Testis (tissue), 2 donors: ENCODE data around the gene STIM1.

Source experiments
- POLR2A ChIP-seq: fragments of 450-650 bp; IDR thresholded peaks from one replicate; pipeline ENCODE4 v1.6.1; 2017; ENCODE audit warnings: antibody characterized with exemption, mild to moderate bottlenecking, moderate library complexity
- TF ChIP-seq, protein P1 (sequence below), 3 experiments: fragments of 450-650 bp in 2 of 3; fragments of 200-600 bp in 1 of 3; sonication (generic) in 1 of 3; IDR thresholded peaks; one replicate each; pipeline ENCODE4 v1.5.1; 2016 to 2019; ENCODE audit warnings: antibody characterized with exemption in 3 of 3, mild to moderate bottlenecking in 2 of 3, moderate library complexity in 1 of 3

DNA sequence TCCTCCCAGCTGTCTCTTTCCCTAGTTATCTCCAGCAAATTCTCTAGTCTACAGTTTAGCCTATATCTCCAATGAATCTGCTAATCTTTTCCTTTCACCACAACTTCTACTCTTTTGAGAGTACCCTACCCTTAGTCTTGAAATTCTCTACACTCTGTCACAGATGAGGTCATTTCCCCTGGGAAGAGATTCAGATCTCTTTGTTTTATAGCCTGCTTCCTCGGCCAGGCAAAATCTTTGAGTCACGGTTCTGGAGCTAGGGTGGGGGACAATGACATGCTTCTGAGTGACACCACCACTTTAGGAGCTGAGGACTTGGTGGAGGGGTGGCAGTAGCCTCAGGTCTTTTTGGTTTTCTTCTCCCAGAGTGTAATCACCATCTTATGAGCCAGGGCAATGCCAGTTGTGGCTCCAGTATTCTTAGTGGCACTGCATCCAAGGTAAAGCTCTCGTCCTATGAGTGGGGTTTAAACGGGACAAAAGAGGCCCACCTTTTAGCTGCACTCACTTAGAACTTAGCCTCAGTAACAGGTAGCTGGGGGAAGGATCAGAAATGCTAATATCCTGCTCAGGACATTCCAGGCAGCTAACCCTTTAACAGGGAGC, 140.6 kb downstream of the STIM1 start:
- TF ChIP-seq, protein P1, sequence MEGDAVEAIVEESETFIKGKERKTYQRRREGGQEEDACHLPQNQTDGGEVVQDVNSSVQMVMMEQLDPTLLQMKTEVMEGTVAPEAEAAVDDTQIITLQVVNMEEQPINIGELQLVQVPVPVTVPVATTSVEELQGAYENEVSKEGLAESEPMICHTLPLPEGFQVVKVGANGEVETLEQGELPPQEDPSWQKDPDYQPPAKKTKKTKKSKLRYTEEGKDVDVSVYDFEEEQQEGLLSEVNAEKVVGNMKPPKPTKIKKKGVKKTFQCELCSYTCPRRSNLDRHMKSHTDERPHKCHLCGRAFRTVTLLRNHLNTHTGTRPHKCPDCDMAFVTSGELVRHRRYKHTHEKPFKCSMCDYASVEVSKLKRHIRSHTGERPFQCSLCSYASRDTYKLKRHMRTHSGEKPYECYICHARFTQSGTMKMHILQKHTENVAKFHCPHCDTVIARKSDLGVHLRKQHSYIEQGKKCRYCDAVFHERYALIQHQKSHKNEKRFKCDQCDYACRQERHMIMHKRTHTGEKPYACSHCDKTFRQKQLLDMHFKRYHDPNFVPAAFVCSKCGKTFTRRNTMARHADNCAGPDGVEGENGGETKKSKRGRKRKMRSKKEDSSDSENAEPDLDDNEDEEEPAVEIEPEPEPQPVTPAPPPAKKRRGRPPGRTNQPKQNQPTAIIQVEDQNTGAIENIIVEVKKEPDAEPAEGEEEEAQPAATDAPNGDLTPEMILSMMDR (IDR thresholded peaks at IDR 0.05), result no peak
- TF ChIP-seq POLR2A, result no peak
